22Rv1 (cell line): ENCODE results near the gene DISC1.

Experiments
- CTCF ChIP-seq: fragments of 450-650 bp; IDR thresholded peaks from 2 replicates; pipeline ENCODE4 v1.5.1; 2017; ENCODE audit warnings: mild to moderate bottlenecking
- ZFX ChIP-seq: fragments of 450-650 bp; IDR thresholded peaks from 2 replicates; pipeline ENCODE4 v1.6.1; 2017; ENCODE audit warnings: antibody characterized with exemption, borderline replicate concordance

- no peak for TF ChIP-seq CTCF
- TF ChIP-seq ZFX = no peak
Measured at GRCh38 chr1:231750818-231751362, 124.3 kb downstream of the DISC1 start.
